ENCODE results near the gene SKIL.
"Not testable (repeated sequence)": the region's sequence is repeated elsewhere in the genome, so short reads cannot be mapped to it uniquely, and the experiment has no call there.

SKIL gene

GRCh38 chr3:170323331-170323730 lies 34.2 kb upstream of the SKIL start:
- 0 out of 2 replicates have a peak, but pooled peaks cover 7% of the 10 kb centered on the region for H3K9me3 ChIP-seq (ENCODE audit: low read length)
- no peak overlapping the region for H2AFZ ChIP-seq (ENCODE audit: low read length)
- no peaks in the 10 kb centered on the region for H3K9me2 ChIP-seq (ENCODE audit: low read depth, low read length)
- H3K79me2 ChIP-seq (ENCODE audit: insufficient read depth, low read length): no peaks in the 10 kb centered on the region
- no peaks in the 10 kb centered on the region for H3K27me3 ChIP-seq (ENCODE audit: insufficient read depth, low read length)
- H3K9ac ChIP-seq (ENCODE audit: low read length): no peak overlapping the region
- H3K4me3 ChIP-seq (ENCODE audit: low read depth, low read length, poor library complexity, severe bottlenecking): no peak overlapping the region
- no peak overlapping the region for H3K4me2 ChIP-seq (ENCODE audit: low read length)
- no peaks in the 10 kb centered on the region for H4K20me1 ChIP-seq (ENCODE audit: insufficient read depth, low read length)
- no peaks in the 10 kb centered on the region for H3F3A ChIP-seq (ENCODE audit: insufficient read depth, low read length)
- no peaks in the 10 kb centered on the region; the same call in 1 of the 2 replicates for H3K36me3 ChIP-seq (ENCODE audit: insufficient read depth, low read length)
- peaks cover 13% of the 10 kb centered on the region for H3K4me1 ChIP-seq (ENCODE audit: insufficient read depth, low read length, severe bottlenecking)
- no peak overlapping the region for H3K27ac ChIP-seq (ENCODE audit: low read depth, low read length, poor library complexity, severe bottlenecking)
- no peak for TF ChIP-seq EZH2 (IDR thresholded peaks at IDR 0.05; ENCODE audit: borderline replicate concordance, low read length)
- TF ChIP-seq, protein P1, sequence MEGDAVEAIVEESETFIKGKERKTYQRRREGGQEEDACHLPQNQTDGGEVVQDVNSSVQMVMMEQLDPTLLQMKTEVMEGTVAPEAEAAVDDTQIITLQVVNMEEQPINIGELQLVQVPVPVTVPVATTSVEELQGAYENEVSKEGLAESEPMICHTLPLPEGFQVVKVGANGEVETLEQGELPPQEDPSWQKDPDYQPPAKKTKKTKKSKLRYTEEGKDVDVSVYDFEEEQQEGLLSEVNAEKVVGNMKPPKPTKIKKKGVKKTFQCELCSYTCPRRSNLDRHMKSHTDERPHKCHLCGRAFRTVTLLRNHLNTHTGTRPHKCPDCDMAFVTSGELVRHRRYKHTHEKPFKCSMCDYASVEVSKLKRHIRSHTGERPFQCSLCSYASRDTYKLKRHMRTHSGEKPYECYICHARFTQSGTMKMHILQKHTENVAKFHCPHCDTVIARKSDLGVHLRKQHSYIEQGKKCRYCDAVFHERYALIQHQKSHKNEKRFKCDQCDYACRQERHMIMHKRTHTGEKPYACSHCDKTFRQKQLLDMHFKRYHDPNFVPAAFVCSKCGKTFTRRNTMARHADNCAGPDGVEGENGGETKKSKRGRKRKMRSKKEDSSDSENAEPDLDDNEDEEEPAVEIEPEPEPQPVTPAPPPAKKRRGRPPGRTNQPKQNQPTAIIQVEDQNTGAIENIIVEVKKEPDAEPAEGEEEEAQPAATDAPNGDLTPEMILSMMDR (IDR thresholded peaks at IDR 0.05; ENCODE audit: low read length): no peak

DNA sequence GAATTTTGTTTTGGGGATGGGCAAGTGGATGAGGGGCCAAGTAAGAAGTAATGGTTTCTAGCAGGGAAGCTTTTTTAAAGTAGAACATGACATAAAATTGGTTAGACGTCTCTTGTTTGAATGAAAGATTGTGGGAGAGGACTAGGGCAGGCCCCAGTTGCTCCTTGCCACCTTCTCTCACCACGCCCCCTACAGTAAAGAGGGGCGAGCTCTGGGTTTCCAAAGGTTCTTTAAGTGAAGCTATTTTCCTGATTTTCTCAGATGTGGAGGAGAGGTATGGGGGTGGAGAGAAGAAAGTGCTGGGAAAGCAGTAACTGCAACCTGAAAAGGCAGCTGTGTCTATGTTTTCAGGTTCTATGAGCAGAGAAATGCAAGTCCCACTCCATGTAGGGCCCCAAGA lies 32.6 kb upstream of the SKIL start:
- Histone ChIP-seq H3K4me2 (ENCODE audit: low read length) (no peak overlapping the region), H3K9ac (ENCODE audit: low read length) (no peak overlapping the region), H3K27ac (ENCODE audit: low read depth, low read length, poor library complexity, severe bottlenecking) (no peak overlapping the region), H3F3A (ENCODE audit: insufficient read depth, low read length) (no peaks in the 10 kb centered on the region), H3K4me1 (ENCODE audit: insufficient read depth, low read length, severe bottlenecking) (peaks cover 13% of the 10 kb centered on the region), H2AFZ (ENCODE audit: low read length) (no peak overlapping the region), H3K9me2 (ENCODE audit: low read depth, low read length) (no peaks in the 10 kb centered on the region), H4K20me1 (ENCODE audit: insufficient read depth, low read length) (no peaks in the 10 kb centered on the region), H3K36me3 (ENCODE audit: insufficient read depth, low read length) (no peaks in the 10 kb centered on the region; the same call in 1 of the 2 replicates), H3K4me3 (ENCODE audit: low read depth, low read length, poor library complexity, severe bottlenecking) (no peak overlapping the region), H3K9me3 (ENCODE audit: low read length) (0 out of 2 replicates have a peak, but pooled peaks cover 7% of the 10 kb centered on the region), H3K79me2 (ENCODE audit: insufficient read depth, low read length) (no peaks in the 10 kb centered on the region), H3K27me3 (ENCODE audit: insufficient read depth, low read length) (no peaks in the 10 kb centered on the region)
- TF ChIP-seq, protein P1 (IDR thresholded peaks at IDR 0.05; ENCODE audit: low read length): peak; percentile 23; the same call in 1 of the 2 replicates
- no peak for TF ChIP-seq EZH2 (IDR thresholded peaks at IDR 0.05; ENCODE audit: borderline replicate concordance, low read length)

- peaks cover 9% of the 10 kb centered on the region for H3K4me1 ChIP-seq (ENCODE audit: insufficient read depth, low read length, severe bottlenecking)
- no peak overlapping the region for H3K9ac ChIP-seq (ENCODE audit: low read length)
- H3K27me3 ChIP-seq (ENCODE audit: insufficient read depth, low read length): no peaks in the 10 kb centered on the region
- no peak overlapping the region for H3K27ac ChIP-seq (ENCODE audit: low read depth, low read length, poor library complexity, severe bottlenecking)
- no peak overlapping the region for H3K4me2 ChIP-seq (ENCODE audit: low read length)
- H3K9me2 ChIP-seq (ENCODE audit: low read depth, low read length): no peaks in the 10 kb centered on the region
- no peaks in the 10 kb centered on the region; the same call in 1 of the 2 replicates for H3K36me3 ChIP-seq (ENCODE audit: insufficient read depth, low read length)
- no peaks in the 10 kb centered on the region for H3K79me2 ChIP-seq (ENCODE audit: insufficient read depth, low read length)
- no peak for TF ChIP-seq EZH2 (IDR thresholded peaks at IDR 0.05; ENCODE audit: borderline replicate concordance, low read length)
- TF ChIP-seq, protein P1 (IDR thresholded peaks at IDR 0.05; ENCODE audit: low read length): no peak
- H2AFZ ChIP-seq (ENCODE audit: low read length): no peak overlapping the region
- H3K4me3 ChIP-seq (ENCODE audit: low read depth, low read length, poor library complexity, severe bottlenecking): no peak overlapping the region
- H3F3A ChIP-seq (ENCODE audit: insufficient read depth, low read length): no peaks in the 10 kb centered on the region
- H4K20me1 ChIP-seq (ENCODE audit: insufficient read depth, low read length): no peaks in the 10 kb centered on the region
- H3K9me3 ChIP-seq (ENCODE audit: low read length): 0 out of 2 replicates have a peak, but pooled peaks cover 7% of the 10 kb centered on the region
Measured at GRCh38 chr3:170327040-170327808, 30.3 kb upstream of the SKIL start.

DNA sequence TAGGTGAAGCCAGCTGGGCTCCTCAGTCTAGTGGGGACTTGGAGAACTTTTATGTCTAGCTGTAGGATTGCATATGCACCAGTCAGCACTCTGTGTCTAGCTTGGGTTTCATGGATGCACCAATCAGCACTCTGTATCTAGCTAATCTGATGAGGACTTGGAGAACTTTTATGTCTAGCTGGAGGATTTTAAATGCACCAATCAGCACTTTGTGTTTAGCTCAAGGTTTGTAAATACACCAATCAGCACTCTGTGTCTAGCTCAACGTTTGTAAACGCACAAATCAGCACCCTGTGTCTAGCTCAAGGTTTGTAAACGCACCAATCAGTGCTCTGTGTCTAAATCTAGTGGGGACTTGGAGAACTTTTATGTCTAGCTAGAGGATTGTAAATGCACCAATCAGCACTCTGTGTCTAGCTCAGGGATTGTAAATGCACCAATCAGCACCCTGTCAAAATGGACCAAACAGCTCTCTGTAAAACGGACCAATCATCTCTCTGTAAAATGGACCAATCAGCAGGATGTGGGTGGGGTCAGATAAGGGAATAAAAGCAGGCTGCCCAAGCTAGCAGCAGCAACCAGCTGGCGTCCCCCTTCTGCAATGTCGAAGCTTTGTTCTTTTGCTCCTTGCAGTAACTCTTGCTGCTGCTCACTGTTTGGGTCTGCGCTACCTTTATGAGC lies 29.5 kb upstream of the SKIL start:
- H3K9me2 ChIP-seq (ENCODE audit: low read depth, low read length); H4K20me1 ChIP-seq (ENCODE audit: insufficient read depth, low read length); H3K27me3 ChIP-seq (ENCODE audit: insufficient read depth, low read length); H3K27ac ChIP-seq (ENCODE audit: low read depth, low read length, poor library complexity, severe bottlenecking); H3F3A ChIP-seq (ENCODE audit: insufficient read depth, low read length); H3K9ac ChIP-seq (ENCODE audit: low read length); H2AFZ ChIP-seq (ENCODE audit: low read length); H3K4me2 ChIP-seq (ENCODE audit: low read length); H3K4me3 ChIP-seq (ENCODE audit: low read depth, low read length, poor library complexity, severe bottlenecking); H3K9me3 ChIP-seq (ENCODE audit: low read length); H3K36me3 ChIP-seq (ENCODE audit: insufficient read depth, low read length); H3K4me1 ChIP-seq (ENCODE audit: insufficient read depth, low read length, severe bottlenecking); H3K79me2 ChIP-seq (ENCODE audit: insufficient read depth, low read length): not testable (repeated sequence)

Data from OCI-LY1 (cell line).